Measurements from ENCODE around the gene STS.
A peak's percentile ranks its signal among the peaks of the same experiment; 100 is the strongest.

Gene STS

DNA sequence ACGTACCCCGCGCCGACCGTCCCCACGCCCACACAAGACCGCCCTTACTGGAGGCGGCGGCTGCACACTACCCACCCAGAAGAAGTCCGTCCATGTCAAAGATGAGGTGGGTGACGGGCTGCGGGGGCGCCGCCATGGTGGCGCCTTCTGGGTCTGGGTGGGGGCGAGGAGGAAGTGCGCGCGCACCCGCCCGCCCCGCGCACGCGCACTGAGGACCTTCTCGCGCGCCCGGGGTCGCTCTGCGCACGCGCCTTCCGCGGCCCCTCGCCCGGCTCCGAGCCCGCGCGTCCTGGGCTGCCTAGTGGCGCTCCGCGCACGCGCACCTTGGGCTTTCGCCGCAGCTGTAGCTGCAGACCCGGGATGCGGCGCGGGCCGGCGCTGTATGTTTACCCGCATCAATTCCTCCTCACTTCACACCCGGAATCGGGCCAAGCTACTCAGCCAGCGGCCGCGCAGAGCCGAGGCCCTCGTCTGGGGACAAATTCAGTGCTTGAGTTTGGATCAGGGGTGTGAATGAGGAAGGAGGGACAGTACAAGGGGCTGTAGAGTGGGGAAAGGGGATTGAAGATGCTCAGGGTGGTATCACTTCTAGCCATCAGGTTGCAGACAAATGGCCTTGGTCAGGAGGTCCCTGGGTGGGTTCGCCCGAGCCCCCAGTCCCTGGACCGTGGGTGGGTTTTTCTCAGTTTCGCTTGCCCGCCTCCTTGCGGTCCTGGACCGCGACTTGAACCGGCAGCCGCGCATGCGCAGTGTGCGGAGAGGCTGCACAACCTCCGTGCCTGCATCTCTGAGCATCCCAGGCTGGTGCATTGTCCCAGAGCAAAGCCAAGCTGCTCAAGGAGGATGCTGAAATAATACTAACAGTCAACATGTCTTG lies 704 bp downstream of the STS start, which contains the start of gene PUDP:
Gene PUDP, minus strand, starts transcription at position 176 of the 877 bp plus-strand sequence. Its CDS starts 40 bp downstream, at position 136.
- peak; percentile 66 for DNase-seq (ENCODE audit: extremely low read depth, low read depth)
- TF ChIP-seq CTCF (IDR thresholded peaks at IDR 0.05; ENCODE audit: low read depth, low read length): no peak; the same call in none of the 2 replicates

GRCh38 chrX:7149411-7149810 lies 1.9 kb downstream of the STS start:
- DNase-seq (ENCODE audit: extremely low read depth, low read depth): no peak
- no peak for TF ChIP-seq CTCF (IDR thresholded peaks at IDR 0.05; ENCODE audit: low read depth, low read length)

GRCh38 chrX:7153231-7153630 lies 5.7 kb downstream of the STS start:
- no peak for TF ChIP-seq CTCF (IDR thresholded peaks at IDR 0.05; ENCODE audit: low read depth, low read length)
- no peak for DNase-seq (ENCODE audit: extremely low read depth, low read depth)

- no peak for TF ChIP-seq CTCF (IDR thresholded peaks at IDR 0.05; ENCODE audit: low read depth, low read length)
These were observed 6.6 kb downstream of the STS start for GRCh38 chrX:7154041-7154597.

GRCh38 chrX:7155163-7155562 lies 7.7 kb downstream of the STS start:
- no peak for TF ChIP-seq CTCF (IDR thresholded peaks at IDR 0.05; ENCODE audit: low read depth, low read length)
- no peak for DNase-seq (ENCODE audit: extremely low read depth, low read depth)

More at GRCh38 chrX:7154041-7154597, 6.6 kb downstream of the STS start:
- DNase-seq (ENCODE audit: extremely low read depth, low read depth): no peak

- no peak for DNase-seq (ENCODE audit: extremely low read depth, low read depth)
- TF ChIP-seq CTCF (IDR thresholded peaks at IDR 0.05; ENCODE audit: low read depth, low read length): no peak
These were observed 9.4 kb downstream of the STS start for GRCh38 chrX:7156879-7157278.

DNA sequence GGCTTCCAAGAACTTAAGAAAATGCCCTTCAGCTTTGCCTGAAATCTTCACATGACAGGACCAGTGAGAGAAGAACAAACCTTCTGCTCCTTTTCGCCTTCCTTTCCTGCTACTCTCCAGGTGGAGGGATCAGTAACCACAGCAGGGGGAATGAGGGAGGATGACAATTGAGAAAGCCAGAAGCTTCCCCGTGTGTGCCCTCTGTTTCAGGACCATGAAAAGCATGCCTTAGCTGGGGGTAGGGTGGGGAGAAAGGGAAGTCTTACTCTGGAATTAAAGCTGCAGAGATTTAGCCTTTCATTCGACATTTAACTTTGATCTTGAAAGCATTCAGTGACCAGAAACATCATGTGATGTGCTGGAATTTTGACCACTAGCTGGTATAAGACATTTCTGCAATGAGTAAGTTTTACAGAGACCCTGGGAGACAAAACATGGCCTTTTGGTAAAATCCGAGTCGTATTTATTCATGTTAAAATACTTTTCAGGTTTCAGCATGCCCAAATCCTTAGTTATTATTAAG lies 11.0 kb downstream of the STS start:
- DNase-seq (ENCODE audit: extremely low read depth, low read depth): no peak
- TF ChIP-seq CTCF (IDR thresholded peaks at IDR 0.05; ENCODE audit: low read depth, low read length): no peak
